ENCODE data around the gene NMNAT2.
"Not testable (repeated sequence)": the region's sequence is repeated elsewhere in the genome, so short reads cannot be mapped to it uniquely, and the experiment has no call there.

Gene NMNAT2

GRCh38 chr1:183417772-183418491 lies at the start of gene NMNAT2:
TSS of gene NMNAT2 (minus strand) at chr1:183418380. CDS start at chr1:183418267, 113 bp downstream.
- DNase-seq: no peak

- no peak for DNase-seq
Measured at GRCh38 chr1:183467687-183468086, 49.5 kb upstream of the NMNAT2 start.

- no peak for DNase-seq
Measured at GRCh38 chr1:183466781-183467180, 48.6 kb upstream of the NMNAT2 start.

GRCh38 chr1:183463566-183463965 lies 45.4 kb upstream of the NMNAT2 start:
- no peak for DNase-seq

GRCh38 chr1:183461350-183461749 lies 43.2 kb upstream of the NMNAT2 start:
- DNase-seq: no peak

GRCh38 chr1:183460596-183460995 lies 42.4 kb upstream of the NMNAT2 start:
- no peak for DNase-seq

GRCh38 chr1:183457449-183457848 lies 39.3 kb upstream of the NMNAT2 start:
- no peak for DNase-seq

GRCh38 chr1:183456826-183457225 lies 38.6 kb upstream of the NMNAT2 start:
- DNase-seq: no peak

- no peak for DNase-seq
Measured at GRCh38 chr1:183454377-183454776, 36.2 kb upstream of the NMNAT2 start.

- DNase-seq: no peak
Measured at GRCh38 chr1:183450093-183450492, 31.9 kb upstream of the NMNAT2 start.

GRCh38 chr1:183449223-183449770 lies 31.1 kb upstream of the NMNAT2 start:
- no peak for DNase-seq

- no peak for DNase-seq
Measured at GRCh38 chr1:183444243-183444642, 26.1 kb upstream of the NMNAT2 start.

GRCh38 chr1:183443466-183443865 lies 25.3 kb upstream of the NMNAT2 start:
- DNase-seq: no peak

GRCh38 chr1:183443011-183443410 lies 24.8 kb upstream of the NMNAT2 start:
- no peak for DNase-seq

- no peak for DNase-seq
Measured at GRCh38 chr1:183438060-183438459, 19.9 kb upstream of the NMNAT2 start.

- DNase-seq: no peak
Measured at GRCh38 chr1:183435497-183435896, 17.3 kb upstream of the NMNAT2 start.

- DNase-seq: no peak
Measured at GRCh38 chr1:183433703-183434102, 15.5 kb upstream of the NMNAT2 start.

GRCh38 chr1:183432548-183432875 lies 14.3 kb upstream of the NMNAT2 start:
- DNase-seq: no peak

- no peak for DNase-seq
Measured at GRCh38 chr1:183431840-183432547, 13.8 kb upstream of the NMNAT2 start.

- DNase-seq: not testable (repeated sequence)
Measured at GRCh38 chr1:183427591-183427990, 9.4 kb upstream of the NMNAT2 start.

GRCh38 chr1:183424691-183425090 lies 6.5 kb upstream of the NMNAT2 start:
- DNase-seq: no peak

- DNase-seq: no peak
Measured at GRCh38 chr1:183423541-183423940, 5.4 kb upstream of the NMNAT2 start.

- DNase-seq: no peak
Measured at GRCh38 chr1:183419399-183419798, 1.2 kb upstream of the NMNAT2 start.

- DNase-seq: no peak
Measured at GRCh38 chr1:183418696-183419095, 516 bp upstream of the NMNAT2 start.
